Measurements from ENCODE around the gene GTF3C5. TPM values are rescaled to one million over a fixed set of nuclear protein-coding genes. Genes with fewer than 3 reads are reported as not detected.

Gene GTF3C5
- total RNA-seq, 4 donors from 2014 or later: 49.4 to 94.2 (median 73.3) TPM

GRCh38 chr9:132985071-132985350, 45.8 kb upstream of the GTF3C5 start:
- no peak overlapping the region for H3K4me3 ChIP-seq
- H3K36me3 ChIP-seq: no peaks in the 10 kb centered on the region
- DNase-seq (ENCODE audit: low spot score in 2 of 2): no peak
- TF ChIP-seq EP300 (IDR thresholded peaks at IDR 0.05): no peak
- TF ChIP-seq POLR2A (IDR thresholded peaks at IDR 0.05): no peak
- no peak for TF ChIP-seq CTCF (IDR thresholded peaks at IDR 0.05)
- H3K4me1 ChIP-seq: no peaks in the 10 kb centered on the region
- H3K9me3 ChIP-seq: no peaks in the 10 kb centered on the region
- WGBS, 2 donors: 50 to 100% methylated on average over 1 to 4 of the region's 4 CpGs
- no peak overlapping the region for H3K27ac ChIP-seq
- peaks cover 0 to 68% of the 10 kb centered on the region in 2 donors for H3K27me3 ChIP-seq

- H3K4me3 ChIP-seq: no peak overlapping the region
- no peak for TF ChIP-seq CTCF (IDR thresholded peaks at IDR 0.05)
- no peak for TF ChIP-seq POLR2A (IDR thresholded peaks at IDR 0.05)
- TF ChIP-seq EP300 (IDR thresholded peaks at IDR 0.05): no peak
Measured at GRCh38 chr9:132985489-132985888, 45.3 kb upstream of the GTF3C5 start.

GRCh38 chr9:132986114-132986513, 44.7 kb upstream of the GTF3C5 start:
- peaks cover 0 to 64% of the 10 kb centered on the region in 2 donors for H3K27me3 ChIP-seq
- DNase-seq (ENCODE audit: low spot score in 2 of 2): no peak
- no peak for TF ChIP-seq EP300 (IDR thresholded peaks at IDR 0.05)
- TF ChIP-seq POLR2A (IDR thresholded peaks at IDR 0.05): no peak
- no peak for TF ChIP-seq CTCF (IDR thresholded peaks at IDR 0.05)

More at GRCh38 chr9:132985489-132985888, 45.3 kb upstream of the GTF3C5 start:
- WGBS, 2 donors: 75 to 93% methylated on average over 8 of the region's 8 CpGs
- Histone ChIP-seq H3K9me3 (no peaks in the 10 kb centered on the region), H3K27me3 (peaks cover 0 to 64% of the 10 kb centered on the region in 2 donors), H3K27ac (no peak overlapping the region), H3K36me3 (no peaks in the 10 kb centered on the region), H3K4me1 (no peaks in the 10 kb centered on the region)
- no peak for DNase-seq (ENCODE audit: low spot score in 2 of 2)

GRCh38 chr9:132986640-132987620, 43.9 kb upstream of the GTF3C5 start:
- Histone ChIP-seq H3K9me3 (no peaks in the 10 kb centered on the region), H3K4me3 (no peak overlapping the region), H3K27ac (no peak overlapping the region), H3K36me3 (no peaks in the 10 kb centered on the region), H3K27me3 (peaks cover 0 to 63% of the 10 kb centered on the region in 2 donors), H3K4me1 (no peaks in the 10 kb centered on the region)
- WGBS, 2 donors: 57 to 60% methylated on average over 15 to 23 of the region's 26 CpGs
- no peak for DNase-seq (ENCODE audit: low spot score in 2 of 2)
- TF ChIP-seq EP300 (IDR thresholded peaks at IDR 0.05) (no peak), POLR2A (IDR thresholded peaks at IDR 0.05) (no peak), CTCF (IDR thresholded peaks at IDR 0.05) (no peak)

More at GRCh38 chr9:132986114-132986513, 44.7 kb upstream of the GTF3C5 start:
- Histone ChIP-seq H3K4me1 (no peaks in the 10 kb centered on the region), H3K27ac (no peak overlapping the region), H3K9me3 (no peaks in the 10 kb centered on the region), H3K36me3 (no peaks in the 10 kb centered on the region), H3K4me3 (no peak overlapping the region)
- 82 to 83% methylated on average over 13 of the region's 13 CpGs for WGBS, 2 donors
